H4 (cell line): ENCODE data around the gene DNAJC1. TPM values are rescaled to one million over a fixed set of nuclear protein-coding genes. Genes with fewer than 3 reads are reported as not detected.

ENCODE experiments used
- DNase-seq: peaks from one replicate; pipeline ENCODE4 v3.0.0-alpha.2; 2015; ENCODE audit warnings: low spot score
- total RNA-seq: library from RNA; depleted of rRNA; stranded (reverse); fragments of >200 nt; shearing (Covaris generic); gene quantifications from 2 replicates; pipeline ENCODE4 v1.2.3, GENCODE V29; 2014

DNAJC1 gene
- total RNA-seq, 1 experiment from 2014 or later = 11.4 TPM

DNA sequence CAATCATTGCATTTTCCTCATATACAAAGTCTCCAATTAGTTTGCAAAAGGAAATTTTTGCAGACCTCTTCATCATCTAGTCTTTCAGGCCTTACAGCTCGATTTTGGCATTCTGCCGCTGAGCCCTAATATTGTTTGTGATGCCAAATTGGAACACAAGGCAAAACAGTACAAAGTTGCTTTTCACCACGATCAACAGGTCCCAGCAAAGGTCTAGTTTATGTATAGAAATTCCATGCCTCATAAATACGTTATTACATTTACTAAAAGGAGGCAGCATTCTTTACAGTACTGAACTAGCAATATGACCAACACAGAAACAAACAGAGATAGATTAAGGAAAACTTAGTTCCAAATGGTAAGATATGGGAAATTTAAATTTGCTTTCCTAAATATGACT lies 7.0 kb upstream of the DNAJC1 start:
- no peak for DNase-seq

- DNase-seq = no peak
These were observed 2.9 kb upstream of the DNAJC1 start for GRCh38 chr10:22006379-22006884.

DNA sequence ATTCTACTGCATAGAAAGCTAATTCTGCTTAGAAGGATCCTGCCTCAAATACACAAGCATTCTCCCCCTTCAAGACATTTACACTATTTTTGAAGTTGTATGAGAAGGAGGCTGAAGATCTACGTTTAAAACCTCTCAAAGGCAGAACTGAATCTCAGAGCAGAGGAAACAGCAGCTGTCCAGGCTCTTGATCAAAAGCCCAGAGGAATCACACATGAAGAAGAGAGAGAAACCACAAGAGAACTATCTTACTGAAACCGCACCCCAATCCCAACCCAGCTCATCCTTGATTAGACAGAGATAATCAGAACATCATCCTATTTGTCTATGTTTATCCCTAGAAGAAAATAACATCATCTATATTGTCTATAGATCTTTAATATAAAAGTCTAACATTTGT lies 2.2 kb upstream of the DNAJC1 start:
- no peak for DNase-seq

DNA sequence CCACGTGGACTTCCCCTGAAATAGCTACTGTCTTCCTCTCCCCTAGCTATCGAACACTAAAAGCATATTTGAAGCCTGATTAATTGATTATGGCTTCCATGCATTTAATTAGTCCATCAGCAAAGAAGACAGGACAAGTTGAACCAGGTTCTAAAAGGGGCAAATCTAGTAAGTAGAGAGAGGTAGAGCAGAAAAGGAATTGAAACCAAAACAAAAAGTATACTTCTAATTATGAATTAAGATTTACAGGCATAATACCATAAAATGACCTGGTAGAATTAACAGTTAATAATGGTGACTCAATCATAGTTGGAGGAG lies 393 bp upstream of the DNAJC1 start:
- no peak for DNase-seq

DNA sequence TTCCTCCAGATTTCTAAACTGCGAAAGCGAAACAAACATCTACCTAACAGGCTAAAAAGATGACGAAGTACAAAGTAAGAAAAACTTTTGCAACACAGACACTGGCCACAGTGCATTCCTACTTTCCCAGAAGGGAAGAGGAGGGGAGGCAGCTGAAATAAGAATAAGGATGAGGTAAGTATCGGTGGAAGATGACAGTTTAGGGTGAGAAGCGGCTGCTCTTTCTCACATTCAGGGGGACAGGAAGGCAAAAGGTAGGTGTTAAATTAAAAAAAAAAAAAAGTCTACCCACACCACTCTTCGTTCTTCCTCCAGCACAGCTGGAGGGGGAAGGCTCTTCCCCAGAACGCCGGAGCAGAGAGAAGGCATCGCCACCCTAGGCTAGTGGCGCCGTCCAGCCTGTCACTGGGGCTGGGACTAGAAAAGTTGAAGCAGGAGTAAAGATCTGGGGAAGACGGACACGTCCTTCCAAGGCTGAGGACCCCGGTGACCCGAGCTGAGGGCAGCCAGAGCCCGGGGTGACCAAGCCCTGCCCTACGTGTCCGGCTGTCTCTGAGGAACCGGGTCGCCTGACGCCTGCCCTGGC lies 846 bp downstream of the DNAJC1 start:
- DNase-seq = peak; percentile 21

- no peak for DNase-seq
These were observed 8.0 kb downstream of the DNAJC1 start for GRCh38 chr10:21995557-21995956.

DNA sequence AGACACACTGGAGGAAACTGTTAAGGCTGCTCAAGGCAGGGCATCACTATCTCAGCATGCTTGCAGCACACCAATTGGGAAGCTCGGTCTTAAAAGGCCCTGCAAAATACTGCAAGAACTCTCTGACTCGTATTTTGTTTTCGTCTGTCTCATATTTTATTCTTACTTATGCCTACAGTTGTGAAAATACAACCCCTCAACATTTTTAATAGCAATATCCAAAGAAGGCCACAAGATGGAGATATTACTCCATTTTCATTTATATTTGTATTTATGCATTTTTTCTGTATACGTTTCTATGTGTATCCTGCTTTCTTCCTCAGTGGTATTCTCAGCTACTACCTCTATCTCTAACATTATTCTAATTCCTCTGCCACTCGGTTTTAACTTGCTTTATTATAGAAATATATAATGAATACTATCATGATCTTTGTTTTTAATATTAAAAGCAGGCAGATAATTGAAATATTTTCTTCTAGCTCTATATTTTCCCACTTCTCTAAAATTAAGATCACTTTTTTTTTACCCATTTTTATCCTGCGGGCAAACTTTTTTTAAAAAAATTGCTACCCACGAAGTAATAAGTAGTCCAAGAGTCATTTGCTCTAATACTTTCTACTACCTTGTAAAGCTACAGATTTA lies 10.0 kb downstream of the DNAJC1 start:
- DNase-seq = peak; percentile 11

GRCh38 chr10:21991785-21992184 lies 11.7 kb downstream of the DNAJC1 start:
- no peak for DNase-seq

DNA sequence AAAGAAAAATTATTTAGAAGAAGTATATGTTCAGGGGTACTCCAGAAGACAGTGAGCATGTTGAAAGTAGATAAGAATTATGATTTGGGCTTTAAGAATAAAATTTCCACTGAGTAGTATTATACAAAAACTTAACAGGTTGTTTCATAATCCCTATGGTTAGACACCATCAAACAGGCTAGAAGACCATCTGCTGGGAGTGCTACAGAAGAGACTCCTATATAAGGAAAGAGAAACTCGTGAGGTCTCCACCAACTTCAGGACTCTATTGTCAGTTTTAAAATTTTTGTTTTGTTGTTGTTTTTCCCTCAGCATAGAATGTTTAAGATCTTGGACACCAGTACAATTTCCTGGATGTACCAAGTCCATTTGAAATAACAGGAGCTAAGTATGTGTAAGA lies 13.1 kb downstream of the DNAJC1 start:
- no peak for DNase-seq

DNA sequence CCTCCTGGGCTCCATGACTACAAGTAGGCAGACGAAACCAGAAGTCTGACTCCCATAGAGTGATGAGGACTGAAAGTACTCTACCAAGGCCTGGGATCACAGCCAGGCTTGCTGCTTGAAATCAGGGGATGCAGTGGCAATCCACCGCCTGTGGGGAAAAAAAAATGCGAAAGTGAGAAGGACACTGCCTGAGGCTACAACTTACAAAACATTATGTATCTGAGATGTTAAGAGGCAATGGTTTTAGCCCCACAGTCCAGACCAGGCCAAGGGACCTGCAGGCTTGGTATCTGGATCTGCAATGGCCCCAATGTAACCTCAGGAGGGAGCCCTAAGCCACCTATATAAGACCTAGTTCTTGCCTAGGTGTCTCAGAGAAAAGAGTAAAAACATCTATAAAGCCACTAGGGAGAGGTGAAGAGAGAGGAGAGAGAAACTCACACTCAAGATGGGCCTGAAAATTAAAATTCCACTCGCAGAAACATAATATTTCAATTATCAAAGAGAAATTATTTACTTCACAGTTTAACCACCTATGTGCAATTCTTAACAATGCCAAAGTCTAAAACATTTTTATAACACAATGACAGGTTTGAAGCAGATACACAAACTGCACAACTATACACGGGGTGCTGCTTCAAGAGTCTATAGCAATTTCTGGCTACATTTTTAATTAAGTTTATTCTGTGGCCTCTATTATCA lies 13.9 kb downstream of the DNAJC1 start:
- DNase-seq = peak; percentile 30

DNA sequence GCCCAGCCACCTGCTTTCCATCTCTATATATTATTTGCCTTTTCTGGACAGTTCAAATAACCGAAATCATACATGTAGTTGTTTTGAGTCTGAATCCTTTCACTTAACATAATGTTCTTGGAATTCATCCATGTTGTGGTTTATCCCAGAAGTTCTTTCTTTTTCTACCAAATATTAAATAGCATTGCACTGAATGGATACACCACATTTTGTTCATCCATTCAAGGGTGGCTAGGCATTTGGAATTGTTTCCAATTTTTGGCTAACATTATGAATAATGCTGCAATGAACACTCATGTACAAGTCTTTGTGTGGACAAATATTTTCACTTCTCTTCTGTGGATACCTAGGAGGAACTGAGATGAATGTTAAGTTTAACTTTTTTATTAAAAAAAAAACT lies 18.0 kb downstream of the DNAJC1 start:
- no peak for DNase-seq

GRCh38 chr10:21981118-21981517 lies 22.4 kb downstream of the DNAJC1 start:
- no peak for DNase-seq

- DNase-seq = no peak
These were observed 22.8 kb downstream of the DNAJC1 start for GRCh38 chr10:21980691-21981090.

- DNase-seq = peak; percentile 8
These were observed 25.2 kb downstream of the DNAJC1 start for GRCh38 chr10:21978191-21978862.

DNA sequence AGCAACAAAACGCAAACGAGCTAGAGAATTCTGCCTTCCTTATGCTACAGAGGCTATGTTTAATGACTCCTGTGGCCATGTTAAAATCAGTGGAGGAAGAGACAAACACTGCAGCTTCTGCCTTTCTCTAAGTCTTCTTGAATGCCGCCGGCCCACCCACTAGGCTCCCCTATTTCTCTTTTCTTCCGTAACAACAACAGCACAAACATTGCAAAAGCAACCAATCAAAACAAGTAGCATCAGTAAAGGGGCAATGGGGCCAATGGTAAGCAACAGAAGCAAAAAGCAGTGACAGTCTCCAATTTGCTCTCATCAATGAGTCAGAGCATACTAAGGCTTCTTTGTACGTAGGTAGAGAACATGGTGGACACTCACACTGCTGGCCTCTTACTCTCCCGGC lies 26.8 kb downstream of the DNAJC1 start:
- no peak for DNase-seq

- no peak for DNase-seq
These were observed 27.2 kb downstream of the DNAJC1 start for GRCh38 chr10:21976280-21976679.

GRCh38 chr10:21975378-21975990 lies 28.0 kb downstream of the DNAJC1 start:
- no peak for DNase-seq

- DNase-seq = no peak
These were observed 30.9 kb downstream of the DNAJC1 start for GRCh38 chr10:21972584-21972983.

- no peak for DNase-seq
These were observed 33.9 kb downstream of the DNAJC1 start for GRCh38 chr10:21969326-21970287.

DNA sequence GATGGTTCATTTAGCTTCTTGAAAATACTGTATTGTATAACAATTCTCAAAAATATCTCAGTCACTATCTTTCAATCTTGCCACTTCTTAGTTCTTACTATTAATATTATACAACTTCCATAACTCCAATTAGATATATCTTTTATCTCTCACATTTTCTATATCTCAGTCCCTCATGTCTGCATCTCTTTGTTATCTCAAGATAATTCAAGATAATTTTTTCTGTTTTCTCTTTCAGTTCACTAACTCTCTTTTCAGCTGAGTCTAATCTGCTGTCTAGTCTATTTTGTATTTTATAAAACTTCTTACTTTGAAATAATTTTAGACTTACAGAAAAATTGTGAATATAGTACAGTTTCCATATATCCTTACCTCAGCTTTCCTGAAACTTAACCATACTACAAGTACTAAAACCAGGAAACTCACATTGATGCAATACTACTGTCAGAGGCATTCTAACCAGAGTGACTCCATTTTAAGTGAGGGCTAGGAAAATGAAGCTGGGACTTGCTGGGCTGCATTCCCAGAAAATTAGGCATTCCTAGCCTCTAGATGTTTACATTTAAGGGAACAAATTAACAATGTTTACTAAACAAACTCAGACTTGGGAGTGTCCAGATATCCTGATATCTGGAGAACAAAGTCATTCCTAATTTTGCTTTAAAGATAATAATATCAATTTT lies 38.4 kb downstream of the DNAJC1 start:
- no peak for DNase-seq
